MM.1S (cell line): Measurements from ENCODE around the gene RARA.

Source experiments
- CTCF ChIP-seq: fragments of 300-600 bp; sonication (generic); IDR thresholded peaks from 2 replicates; pipeline ENCODE4 v1.5.1; 2016; ENCODE audit warnings: antibody characterized with exemption, low read length, mixed read lengths
- EZH2 ChIP-seq: fragments of 300-600 bp; sonication (generic); optimal IDR thresholded peaks from 2 replicates; pipeline ENCODE3; 2017; ENCODE audit warnings: low read depth, mild to moderate bottlenecking, antibody characterized with exemption, low read length, mixed read lengths
- EZH2phosphoT487 ChIP-seq: fragments of 300-600 bp; sonication (generic); IDR thresholded peaks from 2 replicates; pipeline ENCODE4 v1.6.1; 2018; ENCODE audit warnings: antibody characterized with exemption, low read length

GRCh38 chr17:40348562-40349476 is 39.8 kb downstream of the RARA start:
- no peak for TF ChIP-seq EZH2
- TF ChIP-seq CTCF = no peak
- TF ChIP-seq EZH2phosphoT487 = no peak
